Measurements from ENCODE around the gene GEMIN5. TPM values are rescaled to one million over a fixed set of nuclear protein-coding genes. Genes with fewer than 3 reads are reported as not detected.

The GEMIN5 gene
- polyA plus RNA-seq, 1 donor, result 16.4 TPM

DNA sequence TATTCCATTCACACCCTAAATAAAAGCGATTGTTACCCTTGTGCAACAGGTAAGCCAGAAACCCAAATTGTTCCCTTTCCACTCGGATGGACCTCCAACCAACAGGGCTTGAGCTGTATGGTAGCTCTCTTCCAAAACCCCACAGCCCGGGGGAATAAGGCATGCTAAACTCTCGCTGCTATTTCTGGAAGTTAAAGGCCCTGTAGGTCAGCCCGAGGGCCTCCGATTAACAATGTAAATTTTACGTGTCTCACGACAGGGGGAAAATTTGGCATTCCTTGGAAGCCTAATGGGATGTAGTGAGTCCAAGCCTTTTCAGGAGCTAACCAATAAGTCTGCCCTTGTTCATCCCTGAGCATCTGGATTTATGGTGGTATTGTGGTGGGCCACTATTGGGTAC is 53.6 kb downstream of the GEMIN5 start:
- DNase-seq, result no peak

DNA sequence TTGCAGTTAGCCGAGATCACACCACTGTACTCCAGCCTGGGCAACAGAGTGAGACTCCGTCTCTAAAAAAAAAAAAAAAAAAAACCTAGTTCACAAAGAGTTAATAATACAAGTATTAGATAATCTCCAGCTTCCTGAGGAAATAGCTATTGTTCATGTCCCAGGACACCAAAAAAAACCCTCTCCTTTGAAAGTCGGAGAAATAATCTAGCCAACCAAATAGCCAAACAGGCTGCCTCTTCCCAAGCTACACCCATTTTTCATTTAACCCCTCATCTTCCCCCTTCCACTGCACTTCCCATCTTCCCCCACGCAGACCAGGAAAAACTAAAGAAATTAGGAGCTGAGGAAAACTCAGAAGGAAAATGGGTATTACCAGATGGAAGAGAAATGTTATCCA is 56.0 kb downstream of the GEMIN5 start:
- DNase-seq, result no peak

DNA sequence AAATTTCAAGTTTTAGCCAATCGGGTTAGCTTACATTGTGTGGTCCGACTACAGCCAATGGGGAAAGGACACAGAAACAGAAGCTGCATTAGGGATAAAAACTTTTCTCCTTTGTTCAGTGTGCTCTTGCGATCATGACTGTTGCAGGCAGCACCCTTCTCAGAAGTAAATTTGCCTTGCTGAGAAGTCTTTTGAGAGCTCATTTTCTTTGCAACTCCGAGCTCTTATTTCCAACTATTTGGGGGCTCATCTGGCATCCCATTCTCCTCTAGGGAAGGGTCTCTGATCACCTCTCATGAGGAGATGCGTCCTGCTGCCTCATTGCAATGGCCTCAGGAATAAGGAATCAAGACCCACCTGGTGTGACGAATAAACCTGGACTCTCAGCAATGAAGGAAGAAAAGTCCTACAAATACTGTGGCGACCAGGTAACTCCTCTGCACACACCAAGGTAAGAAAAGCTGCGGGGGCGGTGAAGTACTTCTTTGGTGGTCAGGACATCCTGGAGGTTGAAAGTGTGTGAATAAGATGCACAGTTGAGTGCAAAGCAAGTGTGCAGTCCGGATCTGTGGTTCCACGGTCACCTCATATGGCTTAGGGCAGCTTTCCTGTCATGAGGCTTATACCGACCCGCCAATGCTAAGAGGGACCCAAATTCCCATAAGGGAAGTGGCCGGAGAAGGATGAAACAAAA is 59.2 kb downstream of the GEMIN5 start:
- no peak for DNase-seq

DNA sequence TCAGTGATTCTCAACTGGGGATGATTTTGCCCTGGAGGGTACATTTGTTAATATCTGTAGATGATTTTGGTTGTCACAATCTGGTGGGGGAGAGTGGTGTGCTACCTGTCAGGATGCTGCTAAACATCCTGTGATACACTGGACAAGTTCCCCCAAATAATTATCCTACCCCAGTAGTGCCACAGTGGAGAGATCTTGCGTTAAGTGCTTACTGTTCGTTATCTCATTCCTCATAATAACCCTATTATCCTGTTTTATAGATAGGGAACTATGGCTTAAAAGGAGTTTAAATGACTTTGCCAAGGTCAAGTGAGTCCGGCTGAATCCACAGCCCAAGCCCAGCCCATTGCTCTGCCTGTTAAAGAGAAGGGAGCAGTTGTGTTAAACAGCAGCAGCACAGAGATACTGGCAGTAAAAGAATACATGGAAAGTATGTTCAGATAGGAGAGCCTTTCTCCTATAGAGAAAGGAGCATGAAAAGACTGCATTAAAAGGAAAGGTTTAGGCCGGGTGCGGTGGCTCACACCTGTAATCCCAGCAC is 64.2 kb downstream of the GEMIN5 start:
- DNase-seq, result no peak

DNA sequence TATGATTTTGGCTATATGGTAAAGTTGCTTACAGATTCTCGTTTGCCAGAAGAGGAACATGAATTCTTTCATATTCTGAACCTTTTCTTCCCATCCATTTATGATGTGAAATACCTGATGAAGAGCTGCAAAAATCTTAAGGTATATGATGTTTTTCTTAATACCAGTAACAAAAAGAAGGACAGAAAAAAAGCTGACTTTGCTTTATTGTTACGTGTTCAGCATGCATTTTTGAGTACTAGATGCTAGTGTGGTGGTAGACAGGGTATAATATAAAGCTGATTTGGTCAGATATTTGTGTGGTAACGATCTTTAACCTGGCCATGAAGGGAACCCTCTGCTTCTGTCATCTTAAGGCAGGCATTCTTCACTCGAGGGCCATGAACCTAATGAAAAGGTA is 66.3 kb downstream of the GEMIN5 start:
- DNase-seq, result no peak

DNA sequence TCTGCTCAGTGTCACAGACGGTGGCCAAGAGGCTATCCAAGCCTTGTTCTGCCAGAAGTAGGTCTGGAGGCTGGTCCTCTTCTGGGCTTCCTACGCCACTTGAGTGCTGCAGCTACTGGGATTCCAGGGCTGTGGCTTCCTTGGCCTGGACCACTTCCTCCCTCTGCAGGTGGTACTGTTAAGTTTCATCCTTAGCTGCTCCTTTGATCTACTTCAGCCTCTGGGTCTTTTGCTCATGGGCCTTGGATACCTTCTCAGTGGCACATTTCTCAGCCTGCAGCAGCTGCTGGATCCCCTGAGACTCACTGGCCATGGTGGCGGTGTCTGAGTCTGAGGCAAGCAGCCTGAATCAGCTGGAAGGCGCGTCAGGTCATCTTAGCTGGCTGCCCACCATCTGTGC is 69.3 kb downstream of the GEMIN5 start:
- DNase-seq, result no peak

DNA sequence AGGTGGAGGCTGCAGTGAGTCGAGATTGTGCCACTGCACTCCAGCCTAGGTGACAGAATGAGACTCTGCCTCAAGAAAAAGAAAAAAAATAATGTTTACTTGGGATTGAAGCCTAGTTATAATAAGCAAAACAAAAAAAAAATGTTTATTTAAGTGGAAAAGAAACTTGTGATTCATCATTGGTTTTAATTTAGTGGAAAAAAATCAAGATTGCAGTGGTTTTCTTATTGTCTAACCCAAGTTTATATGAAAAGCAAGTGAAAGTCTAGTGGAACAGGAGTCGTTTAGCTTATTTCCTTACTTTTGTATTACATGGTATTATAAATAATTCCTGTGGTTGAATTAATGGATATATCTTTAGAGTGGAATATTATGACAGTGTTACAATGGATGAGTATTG is 71.2 kb downstream of the GEMIN5 start:
- no peak for DNase-seq

DNA sequence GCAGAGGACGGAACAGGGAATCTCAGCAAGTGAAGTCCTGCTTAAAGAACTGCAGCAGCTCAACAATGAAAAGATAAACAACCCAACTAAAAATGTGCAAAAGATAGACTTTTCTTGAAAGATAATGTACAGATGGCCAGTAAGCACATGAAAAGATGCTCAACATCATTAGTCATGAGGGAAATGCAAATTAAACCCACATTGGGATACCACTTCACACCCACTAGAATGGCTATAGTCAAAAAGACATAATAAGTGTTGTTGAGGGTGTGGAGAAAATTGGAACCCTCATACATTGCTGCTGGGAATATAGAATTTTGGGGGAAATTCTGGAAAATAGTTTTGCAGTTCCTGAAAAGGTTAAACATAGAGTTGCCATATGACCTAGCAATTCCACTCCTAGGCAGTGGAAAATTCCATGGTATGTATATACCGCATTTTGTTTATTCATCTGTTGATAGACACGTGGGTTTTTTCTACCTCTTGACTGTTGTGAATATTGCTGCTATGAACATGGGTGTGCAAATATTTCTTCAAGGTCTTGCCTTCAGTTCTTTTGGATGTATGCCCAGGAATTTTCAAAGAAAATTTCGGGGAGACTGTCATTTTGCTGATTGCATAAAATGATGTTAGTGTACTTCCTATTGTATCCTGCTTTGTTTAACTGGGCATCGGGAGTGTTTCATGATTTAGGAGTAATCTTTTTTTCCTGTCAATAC is 72.4 kb downstream of the GEMIN5 start:
- DNase-seq, result no peak

DNA sequence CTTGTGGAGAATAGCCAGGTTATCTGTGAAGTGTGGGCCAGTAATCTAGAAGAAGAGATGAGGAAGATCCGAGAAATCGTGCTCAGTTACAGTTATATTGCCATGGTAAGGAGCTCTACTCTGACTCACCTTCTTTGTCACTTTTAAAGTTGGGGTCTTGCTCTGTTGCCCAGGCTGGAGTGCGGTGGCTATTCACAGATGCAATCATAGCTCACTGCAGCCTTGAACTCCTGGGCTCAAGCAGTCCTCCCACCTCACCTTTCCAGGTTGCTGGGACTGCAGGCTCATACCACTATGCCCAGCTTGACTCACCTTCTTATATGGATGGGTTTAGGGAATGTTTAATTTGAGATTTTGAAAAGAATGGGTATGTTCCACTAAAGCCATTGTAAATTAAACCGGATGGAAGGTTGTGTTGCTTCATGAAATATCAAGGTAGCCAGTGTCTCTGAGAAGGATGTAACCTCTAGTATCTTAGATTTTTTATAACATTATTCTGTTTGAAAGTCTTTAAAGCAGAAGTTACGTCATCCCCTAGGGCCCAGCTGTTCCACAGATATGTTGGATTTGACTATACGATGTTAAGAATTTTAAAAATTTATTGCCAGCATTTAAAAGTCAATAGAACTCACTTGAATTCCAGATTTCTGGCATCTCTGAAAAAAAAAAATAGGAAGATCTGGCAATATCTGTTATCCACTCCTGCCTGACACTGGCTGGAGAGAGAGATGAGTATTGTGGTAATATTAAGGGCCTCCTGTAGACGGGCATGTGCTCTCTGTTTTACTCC is 74.5 kb downstream of the GEMIN5 start:
- DNase-seq, result no peak

DNA sequence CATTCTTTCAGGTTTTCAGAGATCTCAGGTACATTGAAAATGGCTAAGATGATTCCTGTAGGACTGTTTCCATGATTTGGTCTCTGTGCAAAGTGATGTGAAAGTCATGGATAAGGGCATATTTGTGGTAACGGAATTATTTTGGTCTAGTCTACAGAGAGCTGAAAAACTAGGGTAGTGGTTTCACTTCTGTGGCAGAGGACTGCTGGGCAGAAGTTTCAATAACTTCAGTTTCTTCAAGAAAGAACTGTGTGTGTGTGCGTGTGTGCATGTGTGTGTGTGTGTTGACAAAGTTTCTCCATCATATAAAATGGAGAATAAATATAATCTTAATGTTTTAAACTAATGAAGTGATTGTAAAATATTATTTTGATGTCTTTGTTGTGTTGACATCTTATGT is 75.2 kb downstream of the GEMIN5 start:
- DNase-seq, result no peak

DNA sequence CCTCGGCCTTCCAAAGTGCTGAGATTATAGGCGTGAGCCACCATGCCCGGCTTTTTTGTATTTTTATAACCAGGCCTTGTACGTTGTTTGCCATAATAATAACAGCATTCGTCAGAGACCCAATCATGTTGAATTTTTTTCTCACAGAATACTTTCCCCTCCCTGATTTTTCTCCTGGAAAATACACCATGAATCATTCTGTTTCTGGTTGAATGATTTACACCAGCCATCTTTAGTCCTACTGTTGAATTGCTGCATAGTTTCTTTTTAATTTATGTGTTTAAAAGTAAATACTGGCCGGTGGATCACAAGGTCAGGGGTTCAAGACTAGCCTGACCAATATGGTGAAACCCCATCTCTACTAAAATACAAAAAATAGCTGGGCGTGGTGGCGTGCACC is 76.1 kb downstream of the GEMIN5 start:
- DNase-seq, result no peak

DNA sequence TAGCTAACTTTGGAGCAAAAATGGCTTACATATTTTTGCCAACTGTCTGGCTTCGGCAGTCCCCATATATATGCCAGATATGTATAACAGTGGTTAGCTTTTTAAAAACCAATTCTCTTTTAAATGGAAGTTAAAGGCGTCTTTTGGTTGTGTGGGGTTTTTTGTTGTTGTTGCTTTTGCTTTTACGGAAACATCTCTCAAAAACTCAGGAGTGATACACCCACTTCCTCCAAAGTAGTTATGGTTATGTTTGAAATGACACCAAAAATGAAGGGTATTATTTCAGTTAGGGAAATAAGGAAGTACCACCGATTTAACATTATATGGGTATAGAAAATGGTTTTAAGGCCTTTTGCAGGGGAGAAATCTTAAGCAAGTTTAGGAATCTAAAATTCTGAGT is 77.2 kb downstream of the GEMIN5 start:
- no peak for DNase-seq

DNA sequence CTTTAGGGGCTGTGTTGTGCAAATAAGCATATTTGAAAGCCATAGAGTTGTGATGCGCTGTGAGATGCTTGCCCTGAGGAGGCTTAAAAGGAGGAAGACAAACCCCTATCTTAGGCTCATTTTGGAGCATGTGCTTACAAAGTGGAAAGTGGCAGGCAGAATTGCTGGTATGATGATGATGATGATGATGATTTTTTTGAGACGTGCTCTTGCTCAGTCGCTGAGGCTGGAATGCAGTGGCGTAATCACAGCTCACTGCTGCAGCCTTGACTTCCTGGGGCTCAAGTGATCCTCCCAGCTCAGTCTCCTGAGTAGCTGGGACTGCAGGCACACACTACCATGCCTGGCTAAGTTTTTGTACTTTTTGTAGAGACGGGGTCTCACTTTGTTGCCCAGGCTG is 77.9 kb downstream of the GEMIN5 start:
- DNase-seq, result no peak

DNA sequence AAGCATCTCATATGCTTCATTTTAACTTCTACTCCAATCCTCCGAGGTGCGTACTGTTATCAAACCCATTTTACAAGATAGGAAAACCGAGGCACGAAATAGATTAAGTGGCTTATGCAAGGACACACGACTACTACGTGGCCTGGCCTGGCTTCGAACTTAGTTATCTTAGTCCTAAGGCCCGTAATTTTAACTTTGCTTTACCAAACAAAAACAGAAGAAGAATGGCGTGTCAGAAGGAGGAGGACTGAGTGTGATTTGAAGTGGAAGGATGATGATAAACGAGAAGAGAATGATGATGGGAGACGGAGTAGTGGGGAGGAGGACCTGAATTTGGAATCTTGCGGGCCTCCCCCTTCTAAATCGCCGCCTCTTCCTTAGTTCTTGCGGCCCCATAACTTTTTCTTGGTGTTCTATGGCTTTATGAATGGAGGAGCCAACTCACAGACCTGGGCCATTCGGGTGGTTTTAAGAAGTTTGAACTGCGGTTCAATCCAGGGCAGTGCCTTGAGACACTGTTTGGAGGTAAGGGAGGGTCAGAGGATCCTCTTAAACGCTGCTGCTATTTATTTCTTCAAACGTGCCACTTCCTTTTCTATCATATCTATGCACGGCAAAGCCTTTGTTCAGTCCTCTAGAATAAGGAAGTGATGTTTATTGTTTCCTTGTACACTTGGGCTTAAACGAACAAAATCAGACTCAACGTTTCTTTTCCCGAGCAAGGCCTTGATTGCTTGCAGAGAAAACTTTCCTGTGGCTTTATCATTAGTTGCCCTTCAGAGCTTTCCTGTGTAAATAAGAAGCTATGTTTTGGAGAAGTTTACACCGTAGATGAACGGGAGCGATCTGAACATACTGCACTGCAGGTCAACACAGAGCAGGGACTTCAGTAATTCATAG is 78.8 kb downstream of the GEMIN5 start:
- DNase-seq, result peak; percentile 38

DNA sequence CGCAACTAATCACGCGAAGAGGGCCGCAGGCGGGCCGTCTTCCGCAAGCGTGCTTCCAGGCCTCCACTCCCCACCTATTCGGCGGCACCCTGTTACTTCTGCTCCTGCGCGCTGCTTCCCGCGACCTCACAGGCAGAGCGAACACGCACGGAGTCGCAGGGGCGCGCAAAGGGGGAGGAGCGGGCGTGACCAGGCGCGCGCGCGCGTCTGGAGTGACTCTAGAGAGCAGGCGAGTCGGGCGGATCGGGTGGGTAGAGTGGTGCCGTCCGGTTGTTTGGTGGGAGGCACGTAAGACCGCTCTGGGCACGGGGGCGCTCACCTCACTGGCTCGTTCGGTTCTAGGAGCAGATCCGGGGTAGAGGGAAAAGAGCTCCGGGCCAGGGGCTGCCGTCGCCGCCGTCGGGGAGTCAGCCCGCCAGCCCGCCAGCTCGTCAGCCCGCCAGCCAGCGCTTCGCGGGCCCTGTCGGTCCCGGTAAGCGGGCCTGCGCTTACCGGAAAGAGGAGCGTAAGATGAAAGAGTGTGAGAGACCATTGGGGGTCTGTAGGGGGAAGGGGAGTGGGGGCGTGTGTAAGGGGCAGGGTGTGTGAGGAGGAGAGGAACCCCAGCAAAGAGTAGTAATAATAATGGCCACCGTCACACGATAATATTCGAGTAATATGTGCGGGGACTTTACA is 79.6 kb downstream of the GEMIN5 start, which contains the start of gene CNOT8:
Gene CNOT8, plus strand, starts transcription at position 331 of the 675 bp plus-strand sequence. CDS start 4,652 bp downstream, outside the sequence.
- peak; percentile 97 for DNase-seq

DNA sequence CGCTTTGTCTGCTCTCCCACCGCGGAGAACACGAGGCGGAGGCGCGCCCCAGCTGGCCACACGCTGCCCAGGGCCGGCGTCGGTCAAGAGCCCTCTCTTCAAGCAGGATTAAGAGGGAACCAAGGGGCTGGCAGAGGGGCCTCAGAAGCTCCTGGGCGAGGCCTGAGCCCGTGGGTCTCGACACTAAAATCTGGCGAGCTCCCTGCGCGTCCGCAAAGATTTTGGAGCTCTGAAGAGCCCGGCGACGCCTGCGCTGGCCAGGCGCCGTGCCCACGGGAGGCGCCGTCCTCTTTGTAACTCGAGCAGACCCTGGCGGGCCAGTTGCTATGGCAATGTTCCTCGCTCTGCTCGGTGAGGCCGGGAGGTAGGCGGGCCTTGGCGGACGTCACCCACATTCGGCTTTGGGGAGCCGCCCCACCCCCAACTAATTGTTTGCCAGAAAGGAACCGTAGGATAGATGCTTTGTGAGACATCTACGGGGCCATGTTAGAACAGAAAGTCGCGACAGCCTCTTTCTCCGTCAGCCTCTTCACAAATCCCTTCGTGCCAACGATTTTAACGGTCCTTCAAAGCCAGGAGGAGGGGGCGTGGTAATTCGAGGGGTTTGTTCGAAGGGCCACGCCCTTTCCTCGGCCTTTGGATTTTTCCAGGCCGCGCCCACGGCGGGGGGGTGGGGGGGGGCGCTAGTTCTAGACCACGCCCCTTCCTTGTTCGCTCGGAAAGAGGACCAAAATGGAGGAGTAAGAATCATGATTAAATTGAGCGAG is 80.3 kb downstream of the GEMIN5 start:
- DNase-seq, result peak; percentile 98

DNA sequence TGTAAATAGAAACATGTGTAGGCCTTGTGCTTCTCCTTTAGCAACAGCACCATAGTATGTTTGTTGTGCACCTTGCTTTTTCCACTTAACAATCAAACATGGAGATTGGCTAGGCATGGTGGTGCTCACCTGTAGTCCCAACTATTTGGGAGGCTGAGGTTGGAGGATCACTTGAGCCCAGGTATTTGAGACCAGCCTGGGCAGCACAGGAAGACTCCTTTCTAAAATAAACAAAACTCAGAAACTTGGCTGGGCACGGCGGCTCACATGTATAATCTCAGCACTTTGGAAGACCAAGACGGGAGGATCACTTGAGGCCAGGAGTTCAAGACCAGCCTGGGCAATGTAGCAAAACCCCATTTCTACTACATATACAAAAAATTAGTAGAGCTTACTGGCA is 86.7 kb downstream of the GEMIN5 start:
- DNase-seq, result no peak

DNA sequence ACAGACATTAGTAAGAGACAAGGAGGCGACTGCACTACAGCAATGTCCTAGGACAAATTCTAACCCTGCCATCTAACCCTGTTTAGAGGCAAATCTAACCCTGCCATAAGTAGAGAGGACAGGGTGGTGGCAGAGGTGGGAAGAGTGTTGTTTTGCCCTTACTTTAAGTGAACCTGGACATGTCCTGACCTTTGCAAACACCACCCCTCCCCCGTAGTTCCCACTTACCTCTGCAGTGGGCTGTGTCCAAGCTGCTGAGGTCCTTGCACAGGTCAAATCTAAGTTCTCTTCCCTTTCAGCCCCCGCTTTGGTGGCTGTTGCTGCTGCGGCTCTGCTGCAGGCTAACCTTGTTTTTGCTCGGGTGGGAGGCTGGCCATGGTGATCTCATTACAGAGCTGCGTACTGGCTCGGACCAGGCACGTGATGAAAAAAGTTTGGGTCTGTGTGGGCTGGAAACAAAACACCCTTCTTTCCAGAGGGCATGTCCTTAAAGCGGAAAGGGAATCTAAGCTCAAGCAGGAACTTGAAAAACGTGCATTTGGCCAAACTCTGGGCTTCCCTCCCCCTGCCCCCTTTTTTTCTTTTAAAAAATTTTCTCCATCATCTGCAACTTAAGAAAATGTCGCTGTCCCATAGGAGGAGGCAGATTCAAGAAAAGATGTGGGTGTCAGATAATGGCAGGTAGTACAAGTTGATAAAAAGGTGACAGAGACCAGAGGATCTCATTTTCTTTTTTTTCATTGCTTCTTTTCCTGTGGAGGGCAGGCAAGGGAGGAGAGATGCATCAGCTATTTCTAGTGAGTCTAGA is 87.6 kb downstream of the GEMIN5 start, which contains the start of gene FAXDC2:
Gene FAXDC2, minus strand, starts transcription at position 349 of the 808 bp plus-strand sequence. CDS start 12,425 bp downstream, outside the sequence.
- DNase-seq, result peak; percentile 90

DNA sequence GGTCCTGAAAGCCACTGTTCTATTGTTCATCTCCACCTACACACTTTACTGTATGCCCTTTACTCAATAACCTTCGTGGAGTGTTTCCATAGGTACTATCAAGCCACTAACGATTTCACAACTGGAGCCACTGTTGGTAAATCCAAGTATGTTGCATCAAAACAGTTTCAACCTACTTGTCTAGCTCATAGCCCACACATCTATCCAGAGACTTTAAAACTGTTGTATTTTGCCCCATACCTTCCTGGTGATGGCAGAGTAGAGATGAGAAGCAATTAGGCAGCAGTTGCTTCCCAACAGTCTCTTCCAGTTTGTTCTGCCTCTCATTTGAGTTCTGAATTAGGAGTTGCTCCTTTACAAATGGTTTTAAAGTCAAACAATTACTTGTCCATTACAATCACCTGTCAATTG is 88.2 kb downstream of the GEMIN5 start:
- DNase-seq, result no peak

All from hindlimb muscle (tissue), 1 donor.